Measurements from ENCODE around the gene CDH23.

The CDH23 gene

DNA sequence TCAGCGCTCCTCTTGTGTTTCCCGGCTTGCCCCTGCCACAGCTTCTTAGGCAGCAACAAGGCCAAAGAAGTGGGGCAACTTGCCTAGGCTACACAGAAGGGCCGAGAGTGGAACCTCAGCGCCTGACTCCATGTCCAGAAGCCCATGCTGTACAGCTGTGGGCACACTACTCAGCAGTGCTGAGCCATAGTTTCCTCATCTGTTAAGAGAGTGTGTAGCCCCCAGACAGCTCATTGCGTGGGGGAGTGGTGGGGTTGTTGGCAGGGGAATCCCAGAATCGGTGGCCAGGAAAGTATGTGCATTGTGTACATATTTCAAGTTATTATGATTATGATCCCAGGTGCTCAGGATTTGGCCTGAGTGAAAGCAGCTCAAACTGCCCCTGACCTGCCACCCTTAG lies 96.2 kb downstream of the CDH23 start:
- DNase-seq = no peak

DNA sequence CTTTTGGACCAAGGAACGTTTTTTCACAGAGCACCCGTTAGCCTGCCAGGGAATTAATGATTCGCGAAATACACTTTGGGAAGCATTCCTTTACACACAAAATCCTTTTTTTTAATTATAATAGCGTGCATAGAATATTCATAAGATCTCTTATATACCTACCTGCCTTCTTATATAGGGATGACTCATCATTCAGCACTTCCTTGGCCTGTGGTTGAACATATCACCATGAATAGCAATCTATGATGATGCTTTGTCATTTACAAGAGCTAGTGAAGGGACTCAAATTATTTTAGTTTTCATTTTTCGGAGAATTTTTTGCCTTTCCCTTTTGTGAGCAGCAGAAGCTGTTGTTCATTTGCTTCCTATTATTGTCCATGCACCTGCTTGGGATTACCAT lies 97.0 kb downstream of the CDH23 start:
- DNase-seq = no peak

DNA sequence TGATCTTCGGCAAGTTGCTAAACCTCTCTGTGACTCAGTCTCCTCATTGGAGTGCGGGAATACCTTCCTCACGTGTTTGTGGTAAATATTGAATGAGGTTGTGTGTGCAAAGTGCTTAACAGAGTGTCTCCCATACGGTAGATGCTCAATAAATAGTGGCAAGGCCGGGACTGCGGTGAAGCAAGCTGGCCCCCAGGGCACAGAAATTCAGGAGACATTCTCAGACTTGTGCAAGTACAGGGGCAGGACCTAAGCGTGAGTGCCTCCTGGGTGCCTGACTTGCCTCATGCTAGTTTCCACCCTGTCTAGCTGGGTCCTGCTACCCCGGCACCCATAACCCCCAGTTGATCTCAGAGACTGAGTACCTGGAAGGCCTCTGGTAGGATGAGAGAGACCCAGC lies 97.8 kb downstream of the CDH23 start:
- no peak for DNase-seq

DNA sequence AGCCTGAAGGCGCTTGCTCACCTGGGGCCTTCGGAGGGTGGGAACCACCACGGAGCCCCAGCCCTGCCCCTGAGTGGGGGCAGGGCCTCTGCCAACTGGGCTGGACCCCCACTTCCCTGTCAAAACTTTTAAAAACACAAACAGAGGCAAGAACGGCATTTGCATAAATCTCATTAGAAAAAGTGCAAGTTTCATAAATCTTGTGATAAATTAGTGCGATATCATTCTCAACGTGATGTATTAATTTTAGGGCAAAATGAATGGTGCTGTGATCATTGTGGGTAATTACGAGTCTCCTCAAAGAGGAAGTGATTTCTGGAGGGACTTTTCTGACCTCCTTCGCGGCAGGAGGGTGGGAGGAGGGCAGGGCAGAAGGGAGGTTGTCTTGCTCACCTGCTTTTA lies 98.3 kb downstream of the CDH23 start:
- no peak for DNase-seq

DNA sequence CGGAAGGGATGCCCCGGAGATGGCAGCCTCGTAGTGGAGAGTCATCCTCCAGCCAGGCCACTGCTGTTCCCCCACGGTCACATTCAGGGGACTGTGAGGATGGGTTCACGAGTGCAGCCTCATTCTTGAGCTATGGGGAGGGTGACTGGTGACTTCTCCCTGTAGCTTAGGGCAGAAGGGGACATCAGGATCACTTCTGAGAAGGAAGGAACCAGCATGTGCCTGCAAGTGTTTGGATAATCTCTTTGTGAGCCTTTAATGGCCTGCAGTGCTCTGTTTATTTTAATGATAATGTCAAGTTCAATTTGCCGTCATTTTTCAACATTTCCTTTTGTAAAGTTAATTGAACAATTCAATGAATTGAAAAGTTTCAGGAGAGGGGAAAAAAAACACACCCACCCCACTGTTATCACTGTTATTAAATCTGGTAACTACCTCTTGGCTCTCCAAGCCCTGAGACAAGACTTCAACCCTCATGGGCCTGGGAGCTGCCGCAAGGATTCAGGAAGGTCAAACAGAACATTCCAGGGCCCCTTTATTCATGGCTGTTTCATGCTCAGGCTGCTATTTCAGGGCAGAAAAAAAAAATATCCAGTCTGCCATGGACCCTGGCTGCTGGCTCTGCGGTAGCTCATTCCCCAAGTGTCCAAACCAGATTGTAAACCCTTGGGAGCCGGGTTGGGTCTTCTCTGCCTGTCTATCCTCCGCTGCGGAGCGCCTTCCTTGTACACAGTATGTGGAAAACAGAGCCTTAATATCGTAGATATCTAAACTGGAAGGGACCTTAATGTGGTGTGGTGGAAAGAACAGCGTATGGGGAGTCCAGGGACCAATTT lies 100.4 kb downstream of the CDH23 start:
- no peak for DNase-seq

DNA sequence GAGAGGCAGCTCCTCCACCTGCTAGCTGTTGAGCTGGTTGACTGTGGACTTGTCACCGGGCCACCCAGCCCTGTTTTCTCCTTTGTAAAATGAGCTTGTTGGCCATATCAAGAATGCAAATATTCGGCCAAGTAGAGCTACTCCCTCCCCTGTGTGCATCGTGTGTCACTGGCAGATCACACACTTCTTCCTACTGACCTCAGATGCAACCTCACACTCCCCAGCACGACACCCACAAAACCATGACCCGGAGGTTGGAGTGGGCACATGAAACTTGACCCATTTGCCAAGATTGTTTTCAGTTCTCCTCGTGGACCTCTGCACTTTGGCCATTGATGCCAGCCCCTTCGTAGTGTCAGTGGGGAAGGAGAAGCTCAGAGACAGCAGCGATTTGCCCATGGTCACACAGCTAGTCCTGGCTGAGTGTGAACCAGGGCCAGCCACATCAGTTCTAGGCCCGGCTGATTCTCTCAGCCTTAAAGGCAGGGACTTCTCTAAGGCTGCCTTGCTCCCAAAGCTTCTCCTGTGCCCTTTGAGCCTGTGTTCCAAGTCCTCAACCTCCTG lies 101.1 kb downstream of the CDH23 start:
- no peak for DNase-seq

DNA sequence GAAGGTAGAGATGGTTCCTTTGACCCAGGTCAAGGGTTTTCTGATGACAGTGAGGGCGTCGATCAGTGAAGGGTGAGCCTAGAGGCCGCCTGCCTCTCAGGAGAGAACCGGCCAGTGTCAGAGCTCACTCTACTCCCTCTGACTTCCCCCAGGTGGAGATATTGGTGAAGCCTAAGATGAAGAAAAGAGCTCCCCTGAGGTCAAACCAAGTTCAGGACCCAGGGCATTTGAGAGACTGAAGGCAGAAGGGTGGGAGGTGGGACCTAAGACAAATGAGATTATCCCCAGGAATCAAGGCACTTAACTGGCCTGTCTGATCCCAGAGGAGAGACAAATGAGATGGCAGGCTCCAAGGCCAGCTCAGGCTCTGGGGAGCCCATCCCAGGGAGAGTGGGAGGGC lies 104.7 kb downstream of the CDH23 start:
- no peak for DNase-seq

DNA sequence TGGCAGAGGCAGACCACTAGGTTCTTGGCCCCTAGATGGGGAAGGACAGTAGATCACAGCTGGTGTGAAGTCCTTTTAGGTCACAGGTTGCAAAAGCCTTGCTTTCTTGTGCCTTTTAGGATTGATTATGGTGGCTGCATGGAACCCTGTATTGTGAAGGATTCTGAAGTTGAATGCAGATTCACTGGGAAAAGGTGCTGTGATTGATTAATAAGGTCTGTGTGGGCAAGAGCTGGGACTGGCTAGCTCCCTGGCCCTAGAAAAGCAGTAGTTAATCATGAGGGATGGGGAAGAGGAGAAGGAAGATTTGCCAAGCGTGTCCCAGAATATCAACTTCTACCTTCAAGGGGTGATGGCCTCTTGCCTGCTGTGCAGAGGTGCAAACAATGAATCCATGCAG lies 105.5 kb downstream of the CDH23 start:
- no peak for DNase-seq

DNA sequence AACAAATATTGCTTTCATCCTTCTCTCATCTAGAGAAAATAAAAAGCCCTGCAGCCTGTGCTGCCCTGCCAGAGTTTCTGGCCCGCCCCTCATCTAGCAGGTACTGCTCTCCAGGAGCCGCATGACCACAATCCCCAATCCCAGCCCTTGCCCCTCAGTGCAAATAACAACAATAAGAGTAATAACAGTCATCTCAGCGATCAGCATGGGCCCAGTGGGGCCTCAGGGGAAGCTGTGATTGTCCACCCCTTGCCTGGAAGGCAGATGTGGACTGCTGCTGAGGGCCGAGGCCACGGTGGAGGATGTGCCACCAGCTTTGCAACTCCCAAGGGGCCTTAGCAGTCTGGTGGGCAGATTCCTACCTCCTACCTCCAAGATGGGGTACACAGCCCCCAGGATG lies 106.1 kb downstream of the CDH23 start:
- no peak for DNase-seq

DNA sequence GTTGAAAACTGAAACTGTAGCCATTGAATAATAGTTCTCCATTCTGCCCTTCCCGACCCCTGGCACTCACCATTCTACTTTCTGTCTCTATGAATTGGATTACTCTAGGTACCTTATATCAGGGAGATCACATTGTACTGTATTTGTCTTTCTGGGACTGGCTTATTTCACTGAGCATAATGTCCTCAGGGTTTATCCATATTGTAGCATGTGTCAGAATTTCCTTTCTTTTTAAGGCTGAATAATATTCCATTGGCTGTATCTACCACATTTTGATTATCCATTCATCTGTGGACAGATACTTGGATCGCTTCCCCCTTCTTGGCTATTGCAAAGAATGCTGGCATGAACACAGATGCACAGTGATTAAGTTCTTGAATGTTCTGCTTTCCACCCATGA lies 107.4 kb downstream of the CDH23 start:
- DNase-seq = no peak

DNA sequence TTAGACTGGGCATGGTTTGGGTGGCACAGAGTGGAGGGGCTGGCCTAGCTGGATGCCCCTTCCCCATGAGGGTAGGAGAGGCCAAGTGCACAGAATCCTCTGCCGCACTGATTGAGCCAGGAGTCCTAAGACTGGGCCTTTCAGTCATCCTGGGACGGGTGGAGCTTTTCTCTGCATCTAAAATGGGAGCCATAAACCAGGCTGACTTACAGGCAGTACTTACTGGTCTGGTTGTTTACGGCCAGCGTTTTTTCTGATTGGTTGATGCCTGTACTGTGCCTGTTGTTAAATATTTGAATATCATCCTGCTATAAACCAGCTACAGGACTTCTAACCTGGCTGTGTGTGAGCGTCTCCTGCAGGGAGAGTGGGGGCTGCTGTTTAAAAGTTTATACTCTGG lies 107.8 kb downstream of the CDH23 start:
- no peak for DNase-seq

DNA sequence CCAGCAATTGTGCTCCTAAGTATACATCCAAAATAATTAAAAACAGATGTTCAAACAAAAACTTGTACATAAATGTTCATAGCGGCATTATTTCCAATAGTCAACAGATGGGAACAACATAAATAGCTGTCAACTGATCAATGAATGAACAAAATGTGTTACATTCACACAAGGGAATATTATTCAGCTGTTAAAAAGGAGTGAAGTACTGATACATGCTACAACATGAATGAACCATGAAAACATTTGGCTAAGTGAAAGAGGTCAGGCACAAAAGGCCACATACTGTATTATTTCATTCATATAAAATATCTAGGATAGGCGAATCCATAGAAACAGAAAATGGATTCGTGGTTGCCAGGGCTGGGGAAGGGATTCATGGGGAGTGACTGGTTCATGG lies 109.1 kb downstream of the CDH23 start:
- no peak for DNase-seq

DNA sequence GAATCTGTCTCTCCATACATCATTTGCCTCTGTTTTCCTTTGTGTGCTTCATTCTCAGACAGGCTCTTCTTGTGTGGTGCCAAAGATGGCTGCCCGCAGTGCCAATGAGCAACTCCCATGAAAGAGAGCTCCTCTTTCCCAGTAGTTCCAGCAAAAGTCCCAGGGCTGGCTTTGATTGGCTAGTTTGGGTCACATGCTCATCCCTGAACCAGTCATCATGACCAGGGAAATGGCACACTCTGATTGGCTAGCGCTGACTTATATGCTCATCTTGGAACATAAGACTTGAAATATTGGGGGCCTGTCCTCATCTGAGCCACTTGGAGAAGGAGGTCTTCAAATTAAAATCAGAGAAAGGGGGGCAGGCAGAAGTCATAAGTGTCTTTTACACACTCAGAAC lies 112.7 kb downstream of the CDH23 start:
- DNase-seq = no peak

DNA sequence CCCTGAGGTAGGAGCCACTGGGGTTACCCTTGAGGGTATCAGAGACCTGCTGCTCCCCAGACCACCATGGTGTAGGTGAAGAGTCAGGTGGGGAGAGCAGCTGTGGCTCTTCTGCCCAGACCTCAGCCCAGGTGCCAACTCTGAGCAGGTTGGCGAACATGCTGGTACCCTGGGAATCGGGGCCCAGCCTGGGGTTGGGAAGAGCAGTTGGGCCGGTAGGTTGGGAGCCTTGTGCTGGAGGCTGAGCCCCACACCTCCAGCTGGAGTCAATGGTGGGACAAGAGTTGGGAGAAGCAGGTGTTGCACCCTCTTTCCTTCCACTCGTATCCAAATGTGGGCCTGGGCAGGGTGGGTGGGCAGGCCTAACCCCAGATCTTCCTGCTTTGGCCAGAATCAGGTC lies 114.5 kb downstream of the CDH23 start:
- DNase-seq = no peak

DNA sequence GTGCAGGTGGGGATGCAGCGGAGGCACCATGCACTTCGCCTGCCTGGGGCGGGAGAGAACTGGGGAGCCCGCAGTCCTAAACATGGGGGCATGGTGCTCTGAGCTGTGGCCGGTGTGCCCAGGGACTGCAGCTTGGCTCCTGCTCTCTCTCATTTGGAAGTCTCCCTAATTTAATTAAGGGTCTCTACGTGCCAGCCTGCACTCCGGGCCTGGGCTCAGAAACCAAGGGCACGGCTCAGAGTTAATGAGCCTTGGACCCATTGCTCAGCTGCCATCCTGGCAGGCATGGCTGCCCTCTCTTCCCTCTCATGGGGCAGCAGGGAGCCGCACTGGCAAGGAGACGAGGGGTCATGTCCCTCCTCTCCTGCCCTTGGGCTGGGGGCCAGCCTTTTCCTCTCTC lies 115.6 kb downstream of the CDH23 start:
- DNase-seq = no peak

DNA sequence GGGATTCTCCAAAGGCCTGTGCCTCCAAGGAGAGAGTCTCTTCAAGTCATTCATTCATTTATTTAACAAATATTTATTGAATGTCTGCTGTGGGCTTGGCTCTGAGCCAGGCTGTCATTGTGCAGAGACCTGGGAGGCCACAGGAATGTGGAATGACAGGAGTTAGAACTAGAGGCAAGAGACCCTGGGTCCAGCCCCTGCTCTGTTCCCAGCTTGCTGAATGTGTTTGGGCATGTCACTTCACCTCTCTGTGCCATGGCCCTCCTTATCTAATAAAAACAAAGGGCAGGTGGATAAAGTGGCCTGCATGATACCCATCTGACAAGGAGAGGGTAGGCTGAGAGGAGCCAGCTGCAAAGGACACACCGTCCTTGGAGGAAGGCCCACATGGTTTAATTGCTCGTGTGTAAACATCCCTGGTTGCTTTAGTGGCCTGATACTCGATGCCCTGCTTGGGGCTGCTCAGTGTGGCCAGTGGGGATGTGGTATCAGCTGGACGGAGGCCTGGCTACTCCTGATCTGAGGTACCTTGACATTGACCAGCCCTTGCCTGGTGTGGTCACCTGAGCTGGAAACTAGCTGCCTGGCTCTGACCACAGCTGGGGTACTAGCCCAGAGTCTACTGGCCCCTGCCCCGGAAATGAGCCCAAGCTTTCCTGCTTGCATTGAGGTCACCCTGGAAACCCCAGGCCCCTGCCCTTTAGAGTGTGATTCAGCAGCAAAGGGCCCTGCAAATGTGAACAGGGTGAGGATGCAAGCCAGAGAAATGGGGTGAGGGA lies 116.2 kb downstream of the CDH23 start:
- DNase-seq = peak; percentile 22

DNA sequence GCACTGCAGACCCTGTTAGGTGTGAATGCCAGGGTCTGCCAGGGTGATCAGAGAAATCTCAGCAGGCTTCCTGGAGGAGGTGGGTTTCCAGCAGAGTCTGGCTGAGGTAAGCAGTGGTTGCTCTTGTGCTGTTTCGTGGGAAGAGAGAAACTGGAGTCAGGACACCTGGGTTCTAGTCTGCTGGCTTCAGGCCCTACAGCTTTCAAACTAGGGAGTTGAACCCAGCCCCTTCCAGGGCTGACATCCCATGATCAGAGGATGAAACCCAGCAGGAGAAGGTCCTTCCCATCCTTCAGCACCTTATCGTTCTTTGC lies 116.8 kb downstream of the CDH23 start:
- DNase-seq = no peak

DNA sequence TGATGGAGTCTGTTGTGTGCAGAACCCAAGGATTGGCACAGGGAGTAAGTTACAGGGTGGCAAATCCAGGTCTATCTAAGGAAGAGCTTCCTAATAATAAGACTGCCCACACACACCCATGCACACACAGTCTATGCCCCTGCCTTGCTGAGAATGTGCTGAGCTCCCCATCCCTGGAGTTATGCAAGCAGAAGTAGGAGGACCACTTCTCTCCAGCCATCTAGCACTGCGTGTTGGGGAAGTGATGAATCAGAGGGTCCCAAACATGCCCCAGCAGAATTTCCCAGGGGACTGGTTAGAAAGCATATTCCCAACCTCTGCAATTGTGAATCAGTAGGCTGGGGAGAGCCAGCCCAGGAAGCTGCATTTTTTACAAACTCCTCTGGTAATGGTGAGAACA lies 117.2 kb downstream of the CDH23 start:
- DNase-seq = no peak

DNA sequence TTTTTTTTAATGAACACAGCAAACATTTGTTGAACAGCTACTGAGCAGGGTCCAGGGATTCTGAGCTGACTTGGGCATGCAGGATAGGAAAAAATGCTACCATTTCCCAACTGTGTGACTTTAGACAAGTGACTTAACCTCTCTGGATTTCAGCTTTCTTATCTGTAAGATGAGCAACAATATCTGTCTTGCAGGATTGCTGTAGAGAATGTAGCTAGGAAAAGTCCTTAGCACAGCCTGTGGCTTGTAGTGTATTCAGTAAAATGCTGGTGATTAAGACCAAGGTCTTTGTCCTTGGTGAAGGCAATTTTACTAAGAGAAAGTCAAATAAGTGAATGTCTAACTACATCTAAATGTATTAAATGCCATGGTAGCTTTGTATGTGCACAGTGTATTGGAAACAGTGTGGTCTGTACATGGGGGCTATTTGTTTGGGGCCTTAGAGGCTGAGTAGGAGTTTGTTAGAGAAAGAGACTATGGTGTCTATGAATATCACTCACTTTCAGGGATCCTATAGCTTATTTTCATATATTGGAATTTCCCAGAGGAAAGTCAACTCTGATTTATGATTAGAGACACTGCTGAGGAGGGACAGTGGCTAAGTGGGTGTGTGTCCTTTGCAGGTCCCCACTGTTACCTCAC lies 118.9 kb downstream of the CDH23 start:
- DNase-seq = no peak

DNA sequence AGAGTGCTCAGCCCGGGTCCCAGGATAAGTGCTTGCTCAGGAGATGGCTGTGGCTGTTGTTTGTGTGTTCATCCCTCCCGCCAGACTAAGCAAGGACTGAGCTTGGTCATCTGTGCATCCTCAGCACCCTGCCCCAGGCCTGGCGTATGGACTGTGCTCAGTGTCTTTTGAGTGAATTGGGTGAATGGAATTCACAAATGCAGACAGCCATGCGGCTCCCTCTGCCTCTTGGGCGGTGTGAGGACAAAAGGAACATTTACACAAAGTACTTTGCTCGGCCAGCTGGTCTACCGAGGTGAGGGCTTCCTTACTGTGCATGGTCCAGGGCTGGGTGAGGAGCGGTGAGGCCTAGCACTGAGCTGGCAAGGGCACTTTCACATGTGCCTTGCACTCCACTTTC lies 120.2 kb downstream of the CDH23 start:
- DNase-seq = no peak

DNA sequence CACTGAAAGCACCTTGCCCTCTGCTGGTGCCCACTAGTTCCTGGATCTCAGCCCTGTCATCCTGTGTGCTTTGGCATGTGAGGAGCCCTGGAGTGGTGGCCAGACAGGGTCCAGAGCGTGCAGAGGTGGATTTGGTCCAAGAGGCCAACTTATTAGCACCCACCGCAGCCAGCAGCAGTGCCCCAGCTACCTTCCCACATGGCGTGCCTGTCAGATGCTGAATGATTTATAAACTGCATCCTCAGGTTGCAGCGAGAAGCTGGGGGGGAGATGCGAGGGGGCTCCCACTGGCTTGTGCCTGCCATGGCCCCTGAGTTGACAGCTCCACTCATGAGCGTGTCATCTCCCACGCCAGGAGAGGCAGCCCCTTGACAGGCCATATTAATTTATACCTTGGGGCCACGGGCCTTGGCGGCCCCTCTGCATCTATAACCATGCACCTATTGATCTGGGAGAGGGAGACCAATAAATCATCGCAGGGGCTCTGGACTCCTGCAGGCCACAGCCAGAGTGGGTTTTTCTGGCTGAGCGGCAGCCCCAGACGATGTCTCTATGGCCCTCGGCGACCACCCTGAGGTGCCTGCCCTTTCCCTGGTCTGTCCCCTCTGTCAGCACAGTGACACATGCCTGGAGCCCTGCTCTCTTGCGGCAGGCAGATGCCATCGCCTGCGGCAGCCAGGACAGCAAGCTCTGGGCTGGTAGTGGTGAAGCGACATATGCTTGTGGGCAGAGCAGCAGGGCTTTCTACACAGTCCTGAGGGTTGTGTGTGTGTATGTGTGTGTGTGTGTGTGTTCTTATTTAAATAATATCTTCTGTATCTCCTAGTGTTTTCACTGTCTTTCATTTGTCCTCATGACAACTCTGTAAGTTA lies 120.8 kb downstream of the CDH23 start:
- no peak for DNase-seq

DNA sequence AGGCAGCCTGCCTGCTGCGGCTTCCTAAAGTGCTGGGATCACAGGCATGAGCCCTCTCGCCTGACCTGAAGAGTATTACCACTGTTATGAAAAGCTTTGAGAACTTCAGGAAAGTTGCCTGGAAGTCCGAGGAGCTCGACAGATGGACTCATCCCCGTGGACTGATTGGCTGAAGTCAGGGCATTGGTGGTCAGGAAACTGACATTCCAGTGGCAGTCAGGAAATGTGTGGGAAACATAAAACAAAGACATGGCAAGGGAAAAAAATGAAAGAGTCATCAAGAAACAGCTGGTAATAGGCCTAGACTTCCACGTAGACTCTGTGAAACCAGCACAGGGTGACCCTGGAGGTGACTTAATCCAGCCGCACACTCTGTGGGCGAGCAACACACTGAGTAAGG lies 123.3 kb downstream of the CDH23 start:
- DNase-seq = no peak
